ENCODE results near the gene PPY. TPM values are rescaled to one million over a fixed set of nuclear protein-coding genes. Genes with fewer than 3 reads are reported as not detected.
"Not testable (repeated sequence)": the region's sequence is repeated elsewhere in the genome, so short reads cannot be mapped to it uniquely, and the experiment has no call there.

The PPY gene
- total RNA-seq, 1 donor from 2014 or later = not detected

DNA sequence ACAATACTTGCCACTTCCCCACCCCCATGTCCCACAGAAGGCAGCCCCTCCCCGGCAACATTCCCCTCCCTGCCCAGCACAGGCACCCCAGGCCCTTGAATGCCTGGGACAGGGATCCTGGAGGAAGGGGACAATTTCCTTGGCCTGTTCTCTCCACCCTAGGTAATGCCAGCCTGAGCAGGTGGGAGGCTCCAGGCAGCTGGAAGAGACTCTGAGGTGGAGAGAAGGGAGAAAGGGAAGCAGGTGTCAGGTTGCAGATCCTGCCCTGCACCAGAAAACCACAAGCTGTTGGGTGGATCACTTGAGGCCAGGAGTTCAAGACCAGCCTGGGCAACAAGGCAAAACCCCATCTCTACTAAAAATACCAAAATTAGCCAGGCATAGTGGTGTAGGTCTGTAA lies 43.8 kb downstream of the PPY start:
- Histone ChIP-seq H3K4me3 (ENCODE audit: low read length in 3 of 3) (no peak overlapping the region), H3K4me1 (ENCODE audit: control insufficient read depth in 3 of 3, insufficient read depth in 3 of 3, low read length in 3 of 3) (peaks cover 10 to 14% (median 12%) of the 10 kb centered on the region in 3 donors), H3K36me3 (ENCODE audit: control insufficient read depth in 3 of 3, insufficient read depth in 3 of 3, low read length in 3 of 3) (no peaks in the 10 kb centered on the region), H3K9me3 (ENCODE audit: control insufficient read depth in 3 of 3, low read length in 3 of 3) (no peaks in the 10 kb centered on the region), H3K27ac (ENCODE audit: low read depth, low read length) (no peak overlapping the region), H3K9ac (ENCODE audit: low read depth in 1 of 3, low read length in 3 of 3) (no peak overlapping the region), H3K27me3 (ENCODE audit: control insufficient read depth in 3 of 3, insufficient read depth in 3 of 3, low read length in 3 of 3) (peaks cover 0 to 22% (median 16%) of the 10 kb centered on the region in 3 donors)

DNA sequence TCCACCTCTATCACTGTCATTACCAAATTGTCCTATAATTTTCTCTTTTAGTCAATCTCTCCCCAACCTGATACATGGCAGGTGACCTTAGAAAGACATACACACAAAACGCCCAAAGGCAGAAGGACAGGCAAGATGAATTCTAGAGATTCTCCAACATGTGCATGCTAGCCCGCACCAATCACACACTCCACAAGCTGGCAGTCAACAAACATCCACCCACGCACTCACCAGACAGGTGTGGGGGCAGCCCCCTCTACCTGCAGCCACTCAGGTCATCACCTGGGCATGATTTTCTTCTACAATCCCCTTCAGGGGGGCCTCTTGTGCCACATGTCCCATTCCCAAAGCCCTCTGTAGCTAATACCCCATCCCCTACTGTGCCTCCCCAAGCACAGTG lies 44.4 kb downstream of the PPY start:
- Histone ChIP-seq H3K9me3 (ENCODE audit: control insufficient read depth in 3 of 3, low read length in 3 of 3) (no peaks in the 10 kb centered on the region), H3K36me3 (ENCODE audit: control insufficient read depth in 3 of 3, insufficient read depth in 3 of 3, low read length in 3 of 3) (no peaks in the 10 kb centered on the region), H3K4me3 (ENCODE audit: low read length in 3 of 3) (no peak overlapping the region), H3K9ac (ENCODE audit: low read depth in 1 of 3, low read length in 3 of 3) (no peak overlapping the region), H3K4me1 (ENCODE audit: control insufficient read depth in 3 of 3, insufficient read depth in 3 of 3, low read length in 3 of 3) (peaks cover 10 to 14% (median 12%) of the 10 kb centered on the region in 3 donors), H3K27me3 (ENCODE audit: control insufficient read depth in 3 of 3, insufficient read depth in 3 of 3, low read length in 3 of 3) (peaks cover 0 to 20% (median 13%) of the 10 kb centered on the region in 3 donors), H3K27ac (ENCODE audit: low read depth, low read length) (no peak overlapping the region)

DNA sequence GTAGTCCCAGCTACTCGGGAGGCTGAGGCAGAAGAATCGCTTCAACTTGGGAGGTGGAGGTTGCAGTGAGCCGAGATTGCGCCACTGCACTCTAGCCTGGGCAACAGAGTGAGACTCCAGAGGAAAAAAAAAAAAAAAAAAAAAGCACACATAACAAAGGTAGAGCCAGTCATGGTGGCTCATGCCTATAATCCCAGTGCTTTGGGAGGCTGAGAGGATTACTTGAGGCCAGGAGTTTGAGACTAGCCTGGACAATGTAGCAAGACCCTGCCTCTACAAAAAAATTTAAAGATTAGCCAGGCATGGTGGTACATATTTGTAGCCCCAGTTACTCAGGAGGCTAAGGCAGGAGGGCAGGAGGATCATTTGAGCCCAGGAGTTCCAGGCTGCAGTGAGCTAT lies 47.8 kb downstream of the PPY start:
- not testable (repeated sequence) for H3K27ac ChIP-seq (ENCODE audit: low read depth, low read length); H3K36me3 ChIP-seq (ENCODE audit: control insufficient read depth in 3 of 3, insufficient read depth in 3 of 3, low read length in 3 of 3)

DNA sequence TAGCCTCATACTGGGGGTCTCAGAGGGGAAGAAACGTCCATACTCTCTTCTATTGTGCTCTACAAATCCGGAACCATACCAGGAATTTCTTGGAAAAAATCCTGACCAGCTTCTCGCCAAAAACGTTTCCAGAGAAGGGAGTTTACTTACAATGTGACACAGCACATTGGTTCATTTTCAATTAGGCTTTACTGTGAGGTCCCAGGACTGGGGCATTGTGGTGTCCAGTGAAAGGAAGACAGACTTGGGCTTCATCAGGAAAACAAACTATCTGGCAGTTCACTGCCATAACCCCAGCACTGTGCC lies 49.7 kb downstream of the PPY start:
- no peaks in the 10 kb centered on the region for H3K4me1 ChIP-seq (ENCODE audit: control insufficient read depth in 3 of 3, insufficient read depth in 3 of 3, low read length in 3 of 3)
- H3K4me3 ChIP-seq (ENCODE audit: low read length in 3 of 3) = no peak overlapping the region
- H3K9ac ChIP-seq (ENCODE audit: low read depth in 1 of 3, low read length in 3 of 3) = no peak overlapping the region
- H3K9me3 ChIP-seq (ENCODE audit: control insufficient read depth in 3 of 3, low read length in 3 of 3) = no peaks in the 10 kb centered on the region
- no peak overlapping the region for H3K27ac ChIP-seq (ENCODE audit: low read depth, low read length)
- H3K36me3 ChIP-seq (ENCODE audit: control insufficient read depth in 3 of 3, insufficient read depth in 3 of 3, low read length in 3 of 3) = no peaks in the 10 kb centered on the region
- H3K27me3 ChIP-seq (ENCODE audit: control insufficient read depth in 3 of 3, insufficient read depth in 3 of 3, low read length in 3 of 3) = peaks cover 0 to 4% (median 0%) of the 10 kb centered on the region in 3 donors

More for the DNA sequence above, 47.8 kb downstream of the PPY start:
- not testable (repeated sequence) for H3K27me3 ChIP-seq (ENCODE audit: control insufficient read depth in 3 of 3, insufficient read depth in 3 of 3, low read length in 3 of 3); H3K9ac ChIP-seq (ENCODE audit: low read depth in 1 of 3, low read length in 3 of 3); H3K4me3 ChIP-seq (ENCODE audit: low read length in 3 of 3); H3K4me1 ChIP-seq (ENCODE audit: control insufficient read depth in 3 of 3, insufficient read depth in 3 of 3, low read length in 3 of 3); H3K9me3 ChIP-seq (ENCODE audit: control insufficient read depth in 3 of 3, low read length in 3 of 3)

DNA sequence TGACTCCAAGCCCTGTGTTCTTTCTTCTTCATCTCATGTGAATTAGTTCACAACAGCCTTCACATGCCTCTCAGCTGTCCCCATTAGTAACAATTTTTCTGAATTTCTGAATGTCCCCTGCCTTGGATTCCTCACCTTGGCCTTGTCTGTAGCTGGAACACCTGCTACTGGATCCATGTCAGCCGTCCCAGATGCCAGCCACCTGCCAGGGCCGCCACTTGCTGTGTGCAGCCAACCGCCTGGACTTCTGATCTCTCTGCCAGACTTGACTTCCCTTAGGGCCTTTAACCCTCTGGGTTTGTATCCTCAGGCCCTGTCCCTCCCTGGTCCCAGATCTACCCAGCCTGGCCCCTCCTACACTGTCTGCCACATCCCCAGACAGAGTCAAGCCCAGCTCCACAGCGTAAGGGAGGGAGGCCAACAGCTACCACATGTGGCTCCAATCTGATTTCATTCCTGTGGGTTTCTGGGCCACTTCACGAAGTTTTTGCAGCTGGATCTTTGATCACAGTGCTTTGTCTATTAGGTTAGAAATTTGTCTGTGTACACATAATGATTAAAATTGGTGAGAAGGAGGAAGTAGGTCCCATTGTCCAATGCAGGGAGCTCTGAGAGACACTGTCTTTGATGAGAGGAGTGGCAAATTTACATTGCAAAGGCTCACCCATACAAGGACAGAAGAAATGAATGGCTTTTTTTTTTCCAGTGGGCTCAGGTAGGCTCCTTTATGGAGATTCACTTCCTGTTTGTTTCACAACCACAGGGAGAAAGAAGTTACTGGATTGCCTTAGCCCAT lies 50.2 kb downstream of the PPY start:
- H3K36me3 ChIP-seq (ENCODE audit: control insufficient read depth in 3 of 3, insufficient read depth in 3 of 3, low read length in 3 of 3) = no peaks in the 10 kb centered on the region
- peaks cover 0 to 4% (median 0%) of the 10 kb centered on the region in 3 donors for H3K27me3 ChIP-seq (ENCODE audit: control insufficient read depth in 3 of 3, insufficient read depth in 3 of 3, low read length in 3 of 3)
- H3K9ac ChIP-seq (ENCODE audit: low read depth in 1 of 3, low read length in 3 of 3) = no peak overlapping the region
- no peak overlapping the region for H3K4me3 ChIP-seq (ENCODE audit: low read length in 3 of 3)
- no peak overlapping the region for H3K27ac ChIP-seq (ENCODE audit: low read depth, low read length)
- H3K9me3 ChIP-seq (ENCODE audit: control insufficient read depth in 3 of 3, low read length in 3 of 3) = no peaks in the 10 kb centered on the region
- H3K4me1 ChIP-seq (ENCODE audit: control insufficient read depth in 3 of 3, insufficient read depth in 3 of 3, low read length in 3 of 3) = no peaks in the 10 kb centered on the region

Other genes starting within 250 kb of the PPY start
- not detected for gene SOST, start 183.7 kb downstream of the PPY start, total RNA-seq
- gene DUSP3, start 163.5 kb downstream of the PPY start, total RNA-seq = 39.7 TPM
- not detected for gene CFAP97D1, start 162.0 kb downstream of the PPY start, total RNA-seq
- 4.2 TPM for gene MPP3, start 109.3 kb downstream of the PPY start, total RNA-seq
- 1.6 TPM for gene CD300LG, start 95.3 kb downstream of the PPY start, total RNA-seq
- 1.0 TPM for gene MPP2, start 34.9 kb downstream of the PPY start, total RNA-seq
- not detected for gene PYY, start 11.5 kb upstream of the PPY start, total RNA-seq
- gene NAGS, start 62.1 kb upstream of the PPY start, total RNA-seq = under 0.01 TPM
- gene TMEM101, start 72.5 kb upstream of the PPY start, total RNA-seq = 67.3 TPM
- 13.6 TPM for gene LSM12, start 124.2 kb upstream of the PPY start, total RNA-seq
- gene G6PC3, start 128.3 kb upstream of the PPY start, total RNA-seq = 13.0 TPM
- gene HDAC5, start 181.2 kb upstream of the PPY start, total RNA-seq = 44.4 TPM
- 1.0 TPM for gene HROB, start 199.5 kb upstream of the PPY start, total RNA-seq
- gene ASB16, start 228.2 kb upstream of the PPY start, total RNA-seq = 4.7 TPM
- gene TMUB2, start 244.5 kb upstream of the PPY start, total RNA-seq = 24.0 TPM